ENCODE measurements around the gene TWIST2. TPM values are rescaled to one million over a fixed set of nuclear protein-coding genes. Genes with fewer than 3 reads are reported as not detected.

Gene TWIST2
- polyA plus RNA-seq, 1 of the 3 experiments (the other 2 are of a cell fraction), result 19.5 TPM

- no peak for TF ChIP-seq CHD2 (IDR thresholded peaks at IDR 0.05; ENCODE audit: low read length, partially characterized antibody)
Observed at GRCh38 chr2:238941262-238941792, 93.4 kb downstream of the TWIST2 start (continued).

GRCh38 chr2:238942080-238942725 is 94.3 kb downstream of the TWIST2 start:
- no peaks in the 10 kb centered on the region for H3K36me3 ChIP-seq (replicated peaks in 1 of 2; ENCODE audit: control insufficient read depth in 1 of 2, insufficient read depth in 2 of 2, low read length in 1 of 2)
- no peak overlapping the region for H3K4me3 ChIP-seq (ENCODE audit: low read depth in 2 of 2, low read length in 1 of 2)
- no peaks in the 10 kb centered on the region for H3K27me3 ChIP-seq (ENCODE audit: insufficient read depth)
- H2AFZ ChIP-seq (ENCODE audit: low read depth), result no peak overlapping the region
- no peaks in the 10 kb centered on the region for H3K79me2 ChIP-seq (ENCODE audit: insufficient read depth)
- H3K9ac ChIP-seq, result no peak overlapping the region
- H3K27ac ChIP-seq (ENCODE audit: low read depth in 2 of 2, low read length in 1 of 2), result no peak overlapping the region
- no peak overlapping the region for H3K4me2 ChIP-seq
- TF ChIP-seq REST (IDR thresholded peaks at IDR 0.05; ENCODE audit: low read depth, low read length), result no peak
- no peak for TF ChIP-seq IRF3 (IDR thresholded peaks at IDR 0.05; ENCODE audit: low read depth, low read length)
- TF ChIP-seq RFX5 (IDR thresholded peaks at IDR 0.05; ENCODE audit: low read length), result no peak
- no peak for TF ChIP-seq MAX (IDR thresholded peaks at IDR 0.05; ENCODE audit: low read depth)
- no peak for TF ChIP-seq USF2 (IDR thresholded peaks at IDR 0.05; ENCODE audit: borderline replicate concordance, low read depth, low read length)
- TF ChIP-seq ZBTB33 (IDR thresholded peaks at IDR 0.05; ENCODE audit: borderline replicate concordance, low read depth), result no peak
- TF ChIP-seq FOXM1 (IDR thresholded peaks at IDR 0.05; ENCODE audit: low read depth), result no peak
- no peak for TF ChIP-seq EZH2phosphoT487 (IDR thresholded peaks at IDR 0.05; ENCODE audit: borderline replicate concordance, low read depth)
- TF ChIP-seq RAD21 (IDR thresholded peaks at IDR 0.05; ENCODE audit: low read length), result no peak
- no peak for TF ChIP-seq NRF1 (IDR thresholded peaks at IDR 0.05; ENCODE audit: low read depth, low read length)
- TF ChIP-seq MEF2A (IDR thresholded peaks at IDR 0.05; ENCODE audit: borderline replicate concordance, low read depth), result no peak
- TF ChIP-seq JUND (IDR thresholded peaks at IDR 0.05), result no peak
- H3F3A ChIP-seq (replicated peaks; ENCODE audit: insufficient read depth), result no peaks in the 10 kb centered on the region
- no peaks in the 10 kb centered on the region for H4K20me1 ChIP-seq (ENCODE audit: insufficient read depth)
- no peaks in the 10 kb centered on the region; a peak in 1 of 4 replicates for H3K4me1 ChIP-seq (ENCODE audit: control insufficient read depth in 1 of 2, insufficient read depth in 2 of 2, low read depth in 1 of 2, low read length in 1 of 2)
- DNase-seq, result no peak
- POLR2A ChIA-PET, result no interaction called here
- no peaks in the 10 kb centered on the region for H3K9me2 ChIP-seq
- no peaks in the 10 kb centered on the region for H3K9me3 ChIP-seq
- CTCF ChIA-PET, result interaction anchor here (3.2 kb wide), 1 partner anchor 157 kb away, joined by 9 read pairs; no protein-coding TSS in a partner anchor
- 68% methylated on average over 13 of the region's 19 CpGs for WGBS (ENCODE audit: low lambda C conversion rate)
